ENCODE results near the gene DMRTB1.

GRCh38 chr1:53460666-53461322 is 1.6 kb downstream of the DMRTB1 start:
- TF ChIP-seq EZH2phosphoT487 (IDR thresholded peaks at IDR 0.05; ENCODE audit: borderline replicate concordance, low read length) (no peak), CTCF (IDR thresholded peaks at IDR 0.05; ENCODE audit: low read depth, low read length, poor library complexity, severe bottlenecking) (no peak)
